ENCODE data around the gene MTRFR.

The MTRFR gene

DNA sequence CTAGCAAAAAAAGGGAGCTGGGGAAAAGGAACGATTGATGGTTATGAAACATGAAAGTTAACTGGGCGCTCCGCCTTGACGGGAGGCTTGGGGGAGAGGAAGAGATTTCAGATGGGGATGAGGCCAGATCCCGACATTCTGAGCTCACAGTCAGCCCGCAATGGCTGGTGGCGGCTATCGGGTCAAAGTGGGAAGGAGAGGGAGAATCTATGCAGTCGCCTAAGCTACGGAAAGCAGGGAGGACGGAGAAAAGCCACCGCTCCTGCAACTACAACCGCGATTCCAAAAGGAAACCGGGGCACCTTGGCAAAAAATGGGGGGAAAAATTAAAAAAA is 797 bp upstream of the MTRFR start:
- no peak for TF ChIP-seq ZFP3 (CRISPR knock-in tag; IDR thresholded peaks at IDR 0.05)
- TF ChIP-seq OSR1 (CRISPR knock-in tag; IDR thresholded peaks at IDR 0.05) = no peak
- no peak for TF ChIP-seq TOX (CRISPR knock-in tag; IDR thresholded peaks at IDR 0.05; ENCODE audit: borderline replicate concordance)
- TF ChIP-seq ZFP30 (CRISPR knock-in tag; IDR thresholded peaks at IDR 0.05) = no peak
- TF ChIP-seq ESRRG (CRISPR knock-in tag; IDR thresholded peaks at IDR 0.05) = no peak
- no peak for TF ChIP-seq GLIS3 (CRISPR knock-in tag; IDR thresholded peaks at IDR 0.05)
- no peak for TF ChIP-seq TCF4 (CRISPR knock-in tag; IDR thresholded peaks at IDR 0.05; ENCODE audit: borderline replicate concordance)
- TF ChIP-seq, protein P1, sequence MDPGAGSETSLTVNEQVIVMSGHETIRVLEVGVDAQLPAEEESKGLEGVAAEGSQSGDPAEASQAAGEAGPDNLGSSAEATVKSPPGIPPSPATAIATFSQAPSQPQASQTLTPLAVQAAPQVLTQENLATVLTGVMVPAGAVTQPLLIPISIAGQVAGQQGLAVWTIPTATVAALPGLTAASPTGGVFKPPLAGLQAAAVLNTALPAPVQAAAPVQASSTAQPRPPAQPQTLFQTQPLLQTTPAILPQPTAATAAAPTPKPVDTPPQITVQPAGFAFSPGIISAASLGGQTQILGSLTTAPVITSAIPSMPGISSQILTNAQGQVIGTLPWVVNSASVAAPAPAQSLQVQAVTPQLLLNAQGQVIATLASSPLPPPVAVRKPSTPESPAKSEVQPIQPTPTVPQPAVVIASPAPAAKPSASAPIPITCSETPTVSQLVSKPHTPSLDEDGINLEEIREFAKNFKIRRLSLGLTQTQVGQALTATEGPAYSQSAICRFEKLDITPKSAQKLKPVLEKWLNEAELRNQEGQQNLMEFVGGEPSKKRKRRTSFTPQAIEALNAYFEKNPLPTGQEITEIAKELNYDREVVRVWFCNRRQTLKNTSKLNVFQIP (CRISPR knock-in tag; IDR thresholded peaks at IDR 0.05; ENCODE audit: borderline replicate concordance, low read depth) = no peak
- TF ChIP-seq ARNTL (CRISPR knock-in tag; IDR thresholded peaks at IDR 0.05; ENCODE audit: borderline replicate concordance, low read depth) = no peak
- TF ChIP-seq, protein P2, sequence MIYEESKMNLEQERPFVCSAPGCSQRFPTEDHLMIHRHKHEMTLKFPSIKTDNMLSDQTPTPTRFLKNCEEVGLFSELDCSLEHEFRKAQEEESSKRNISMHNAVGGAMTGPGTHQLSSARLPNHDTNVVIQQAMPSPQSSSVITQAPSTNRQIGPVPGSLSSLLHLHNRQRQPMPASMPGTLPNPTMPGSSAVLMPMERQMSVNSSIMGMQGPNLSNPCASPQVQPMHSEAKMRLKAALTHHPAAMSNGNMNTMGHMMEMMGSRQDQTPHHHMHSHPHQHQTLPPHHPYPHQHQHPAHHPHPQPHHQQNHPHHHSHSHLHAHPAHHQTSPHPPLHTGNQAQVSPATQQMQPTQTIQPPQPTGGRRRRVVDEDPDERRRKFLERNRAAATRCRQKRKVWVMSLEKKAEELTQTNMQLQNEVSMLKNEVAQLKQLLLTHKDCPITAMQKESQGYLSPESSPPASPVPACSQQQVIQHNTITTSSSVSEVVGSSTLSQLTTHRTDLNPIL (CRISPR knock-in tag; IDR thresholded peaks at IDR 0.05; ENCODE audit: low read depth) = no peak
- no peak for TF ChIP-seq RARB (CRISPR knock-in tag; IDR thresholded peaks at IDR 0.05)
- no peak for TF ChIP-seq CSDC2 (CRISPR knock-in tag; IDR thresholded peaks at IDR 0.05)
- no peak for TF ChIP-seq ZNF70 (CRISPR knock-in tag; IDR thresholded peaks at IDR 0.05)
- TF ChIP-seq ZNF565 (CRISPR knock-in tag; conservative IDR thresholded peaks at IDR 0.05; ENCODE audit: low read depth) = no peak
- TF ChIP-seq ISL1 (CRISPR knock-in tag; IDR thresholded peaks at IDR 0.05) = no peak
- no peak for TF ChIP-seq ZC3H10 (CRISPR knock-in tag; IDR thresholded peaks at IDR 0.05)
- no peak for TF ChIP-seq BACH2 (CRISPR knock-in tag; IDR thresholded peaks at IDR 0.05; ENCODE audit: borderline replicate concordance)
- TF ChIP-seq, protein P3, sequence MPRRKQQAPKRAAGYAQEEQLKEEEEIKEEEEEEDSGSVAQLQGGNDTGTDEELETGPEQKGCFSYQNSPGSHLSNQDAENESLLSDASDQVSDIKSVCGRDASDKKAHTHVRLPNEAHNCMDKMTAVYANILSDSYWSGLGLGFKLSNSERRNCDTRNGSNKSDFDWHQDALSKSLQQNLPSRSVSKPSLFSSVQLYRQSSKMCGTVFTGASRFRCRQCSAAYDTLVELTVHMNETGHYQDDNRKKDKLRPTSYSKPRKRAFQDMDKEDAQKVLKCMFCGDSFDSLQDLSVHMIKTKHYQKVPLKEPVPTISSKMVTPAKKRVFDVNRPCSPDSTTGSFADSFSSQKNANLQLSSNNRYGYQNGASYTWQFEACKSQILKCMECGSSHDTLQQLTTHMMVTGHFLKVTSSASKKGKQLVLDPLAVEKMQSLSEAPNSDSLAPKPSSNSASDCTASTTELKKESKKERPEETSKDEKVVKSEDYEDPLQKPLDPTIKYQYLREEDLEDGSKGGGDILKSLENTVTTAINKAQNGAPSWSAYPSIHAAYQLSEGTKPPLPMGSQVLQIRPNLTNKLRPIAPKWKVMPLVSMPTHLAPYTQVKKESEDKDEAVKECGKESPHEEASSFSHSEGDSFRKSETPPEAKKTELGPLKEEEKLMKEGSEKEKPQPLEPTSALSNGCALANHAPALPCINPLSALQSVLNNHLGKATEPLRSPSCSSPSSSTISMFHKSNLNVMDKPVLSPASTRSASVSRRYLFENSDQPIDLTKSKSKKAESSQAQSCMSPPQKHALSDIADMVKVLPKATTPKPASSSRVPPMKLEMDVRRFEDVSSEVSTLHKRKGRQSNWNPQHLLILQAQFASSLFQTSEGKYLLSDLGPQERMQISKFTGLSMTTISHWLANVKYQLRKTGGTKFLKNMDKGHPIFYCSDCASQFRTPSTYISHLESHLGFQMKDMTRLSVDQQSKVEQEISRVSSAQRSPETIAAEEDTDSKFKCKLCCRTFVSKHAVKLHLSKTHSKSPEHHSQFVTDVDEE (CRISPR knock-in tag; IDR thresholded peaks at IDR 0.05) = no peak
- ATAC-seq = peak; percentile 15

DNA sequence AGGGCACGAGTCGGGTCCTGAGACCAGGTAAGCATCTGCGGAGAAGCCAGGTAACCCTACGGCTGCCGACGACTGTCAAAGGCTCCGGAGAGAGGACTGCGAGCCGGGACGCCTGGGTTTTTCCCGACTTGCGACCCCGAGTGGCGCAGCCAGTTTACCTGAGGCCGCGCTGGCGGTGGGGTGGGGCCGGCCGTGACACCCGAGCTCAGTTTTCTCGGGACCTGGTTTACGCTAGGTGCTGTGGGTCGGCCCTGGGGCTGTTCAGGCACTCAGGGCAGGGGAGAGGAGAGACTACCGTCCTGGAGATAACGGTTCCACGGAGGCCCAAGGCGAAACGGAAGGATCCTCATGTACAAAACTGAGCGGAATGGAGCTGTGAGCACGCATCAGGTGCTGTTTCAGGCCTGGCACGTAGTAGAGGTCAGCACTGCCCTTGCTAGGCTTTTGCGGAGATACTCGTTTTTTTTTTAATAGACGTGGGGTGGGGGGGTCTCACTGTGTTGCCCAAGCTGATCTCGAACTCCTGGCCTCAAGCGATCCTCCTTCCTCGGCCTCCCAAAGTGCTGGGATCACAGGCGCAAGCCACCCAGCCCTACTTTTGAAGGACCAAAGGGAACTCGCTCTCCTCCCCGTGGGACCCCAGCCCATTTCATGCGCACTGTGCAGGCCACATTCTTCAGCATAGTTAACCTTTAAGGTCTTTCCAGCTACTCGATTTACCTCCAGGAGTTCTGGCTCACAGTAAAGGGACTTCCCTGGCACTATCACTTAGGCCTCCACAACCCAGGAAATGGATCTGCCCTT is 471 bp downstream of the MTRFR start:
- peak; percentile 4 for ATAC-seq

More for the DNA sequence above, 471 bp downstream of the MTRFR start:
- TF ChIP-seq GLIS3 (CRISPR knock-in tag; IDR thresholded peaks at IDR 0.05) = no peak
- TF ChIP-seq, protein P2 (CRISPR knock-in tag; IDR thresholded peaks at IDR 0.05; ENCODE audit: low read depth) = no peak
- no peak for TF ChIP-seq SNAI2 (CRISPR knock-in tag; IDR thresholded peaks at IDR 0.05)
- TF ChIP-seq, protein P1 (CRISPR knock-in tag; IDR thresholded peaks at IDR 0.05; ENCODE audit: borderline replicate concordance, low read depth) = no peak
- no peak for TF ChIP-seq ZC3H10 (CRISPR knock-in tag; IDR thresholded peaks at IDR 0.05)
- TF ChIP-seq, protein P4, sequence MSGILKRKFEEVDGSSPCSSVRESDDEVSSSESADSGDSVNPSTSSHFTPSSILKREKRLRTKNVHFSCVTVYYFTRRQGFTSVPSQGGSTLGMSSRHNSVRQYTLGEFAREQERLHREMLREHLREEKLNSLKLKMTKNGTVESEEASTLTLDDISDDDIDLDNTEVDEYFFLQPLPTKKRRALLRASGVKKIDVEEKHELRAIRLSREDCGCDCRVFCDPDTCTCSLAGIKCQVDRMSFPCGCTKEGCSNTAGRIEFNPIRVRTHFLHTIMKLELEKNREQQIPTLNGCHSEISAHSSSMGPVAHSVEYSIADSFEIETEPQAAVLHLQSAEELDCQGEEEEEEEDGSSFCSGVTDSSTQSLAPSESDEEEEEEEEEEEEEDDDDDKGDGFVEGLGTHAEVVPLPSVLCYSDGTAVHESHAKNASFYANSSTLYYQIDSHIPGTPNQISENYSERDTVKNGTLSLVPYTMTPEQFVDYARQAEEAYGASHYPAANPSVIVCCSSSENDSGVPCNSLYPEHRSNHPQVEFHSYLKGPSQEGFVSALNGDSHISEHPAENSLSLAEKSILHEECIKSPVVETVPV (CRISPR knock-in tag; IDR thresholded peaks at IDR 0.05) = no peak
- no peak for TF ChIP-seq ZFP3 (CRISPR knock-in tag; IDR thresholded peaks at IDR 0.05)
- no peak for TF ChIP-seq ARNTL (CRISPR knock-in tag; IDR thresholded peaks at IDR 0.05; ENCODE audit: borderline replicate concordance, low read depth)
- TF ChIP-seq ISL1 (CRISPR knock-in tag; IDR thresholded peaks at IDR 0.05) = no peak
- TF ChIP-seq ZNF8 (CRISPR knock-in tag; IDR thresholded peaks at IDR 0.05) = no peak
- no peak for TF ChIP-seq OSR1 (CRISPR knock-in tag; IDR thresholded peaks at IDR 0.05)

All from SK-N-SH treated with all-trans-retinoic acid at 6 μM for 48 hours (cell line).